Dedifferentiated amniotic fluid mesenchymal stem cell (primary cell): ENCODE results near the gene FOXP1.

Experiments
- DNase-seq: peaks from one replicate; pipeline ENCODE4 v3.0.0-alpha.2; 2016; ENCODE audit errors: extremely low spot score

The FOXP1 gene

DNA sequence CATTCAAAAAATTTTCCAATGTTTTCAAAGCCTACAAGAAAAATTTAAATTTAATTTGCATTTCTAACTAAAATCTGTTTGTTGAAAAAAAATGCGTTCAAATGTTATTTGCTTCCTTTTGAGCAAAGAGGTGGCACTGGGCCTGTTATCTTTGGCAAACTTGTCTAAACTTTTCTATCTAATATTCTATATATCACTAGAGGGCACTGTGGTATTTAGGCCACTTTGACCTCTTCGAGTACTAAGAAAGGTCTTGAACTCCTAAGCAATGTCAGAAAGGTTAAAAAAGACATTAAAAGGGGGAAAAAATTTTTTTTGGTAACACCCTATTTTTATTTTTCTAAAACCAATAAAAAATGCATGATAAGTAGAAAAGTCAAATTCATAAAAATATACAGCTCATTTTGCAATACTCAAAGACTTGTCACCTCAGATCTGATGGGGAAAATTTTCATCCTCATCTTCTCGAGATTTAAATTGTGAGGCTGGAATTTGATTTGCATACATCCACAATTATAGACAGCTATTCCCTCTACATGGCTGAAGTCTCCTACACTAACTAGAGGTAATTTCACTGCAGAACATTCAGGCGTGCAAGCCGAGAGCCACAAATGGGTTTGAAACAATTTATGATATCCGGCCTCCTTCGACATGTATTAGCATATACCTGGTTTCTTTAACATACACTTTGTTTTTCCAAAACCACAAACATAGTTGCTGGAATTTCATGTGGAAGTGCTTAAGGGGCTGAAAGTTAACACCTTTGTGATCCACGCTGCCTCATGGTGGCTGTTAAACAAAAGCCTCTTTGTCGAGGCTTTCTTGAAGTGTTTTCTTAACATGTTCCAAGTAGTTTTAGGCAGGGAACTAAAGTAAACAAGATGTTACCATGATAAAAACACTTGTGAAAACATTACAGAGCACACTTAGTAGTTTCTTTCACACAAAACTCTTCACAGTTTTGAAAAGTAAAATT lies 576.4 kb downstream of the FOXP1 start:
- DNase-seq, result peak; percentile 19

DNA sequence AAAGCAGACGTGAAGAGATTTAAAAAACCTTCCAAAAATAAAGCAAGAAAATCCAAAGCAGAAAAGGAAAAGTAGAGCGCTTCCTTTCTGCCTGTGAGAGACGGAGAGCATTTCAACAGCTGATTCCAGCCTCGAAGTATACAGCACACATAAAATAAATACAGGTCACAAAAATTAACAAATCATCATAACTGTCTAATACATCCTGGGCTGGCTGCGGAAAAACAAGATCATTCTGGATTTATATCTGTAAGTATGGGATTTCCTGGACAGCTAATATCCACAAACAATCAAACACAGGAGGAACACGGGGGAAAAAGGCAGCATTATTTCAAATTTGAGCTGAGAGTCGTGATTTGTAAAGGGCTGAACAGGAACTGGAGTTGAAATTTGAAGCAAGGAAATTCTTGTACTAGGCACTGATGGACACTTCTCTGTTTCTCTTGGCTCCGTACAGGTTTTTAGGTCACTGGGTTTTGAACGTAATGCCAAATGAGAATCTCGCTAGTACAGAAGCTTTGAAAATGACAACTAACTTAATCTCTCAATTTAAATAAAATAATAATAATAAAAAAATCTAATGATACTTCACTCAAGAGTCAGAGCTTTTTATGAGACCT lies 577.7 kb downstream of the FOXP1 start:
- DNase-seq, result no peak

DNA sequence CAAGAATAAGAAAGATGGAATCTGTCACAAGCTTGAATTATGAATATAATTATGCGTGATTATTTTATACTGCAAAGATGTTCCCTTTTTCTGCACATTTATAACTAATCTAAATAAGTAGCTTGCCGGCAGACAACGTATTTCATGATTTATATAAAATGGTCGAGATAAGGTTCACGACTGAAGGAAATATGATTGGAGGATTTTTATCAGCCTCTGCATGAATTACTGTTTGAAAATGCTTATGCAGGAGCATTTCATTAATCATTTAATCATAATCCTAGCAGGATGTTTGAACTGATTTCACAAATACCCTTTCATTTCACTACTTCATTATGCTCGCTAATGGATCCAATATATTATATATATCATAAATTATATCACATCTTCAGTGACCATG lies 580.0 kb downstream of the FOXP1 start:
- DNase-seq, result no peak

DNA sequence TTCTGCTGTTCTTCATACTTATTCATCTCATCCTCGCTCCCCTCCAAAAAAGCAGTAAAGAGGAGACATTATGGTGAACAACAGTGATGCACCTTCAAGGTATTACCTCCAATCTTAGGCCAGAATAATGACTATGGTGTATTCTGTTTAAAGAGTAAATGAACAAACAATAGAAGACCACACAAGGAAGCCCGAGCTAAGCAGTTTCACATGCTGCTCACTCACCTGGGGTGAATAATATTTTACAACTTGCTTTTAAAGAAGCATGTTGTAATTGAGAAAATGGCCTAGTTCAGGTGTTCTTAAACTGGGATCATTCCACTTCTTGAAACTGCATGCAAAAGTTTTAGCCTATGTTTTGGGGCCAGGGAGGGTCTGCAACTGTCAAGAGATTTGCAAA lies 581.2 kb downstream of the FOXP1 start:
- no peak for DNase-seq

DNA sequence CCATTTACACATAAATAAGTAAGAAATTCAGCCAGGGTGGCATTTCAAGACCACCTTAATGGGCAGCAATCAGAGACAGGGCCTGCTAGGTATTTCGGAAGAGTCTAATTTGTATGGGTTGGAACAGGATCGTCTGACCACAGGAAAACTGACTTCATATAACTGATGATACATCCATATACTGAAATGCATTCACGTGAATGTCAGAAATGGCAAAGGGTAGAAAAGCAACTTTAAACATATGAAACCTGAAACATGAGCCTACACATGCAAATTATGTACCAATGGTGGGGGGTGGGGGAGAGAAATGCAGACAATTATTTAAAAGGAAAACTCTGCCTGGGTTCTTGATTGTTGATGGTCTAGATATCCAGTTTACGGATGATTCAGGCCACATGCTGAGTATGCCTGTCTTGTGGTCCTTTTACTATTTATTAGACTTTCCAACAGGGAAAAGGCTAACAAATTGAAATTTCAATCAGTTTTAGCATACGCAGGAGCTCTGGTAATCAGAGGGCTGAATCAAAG lies 582.2 kb downstream of the FOXP1 start:
- no peak for DNase-seq

DNA sequence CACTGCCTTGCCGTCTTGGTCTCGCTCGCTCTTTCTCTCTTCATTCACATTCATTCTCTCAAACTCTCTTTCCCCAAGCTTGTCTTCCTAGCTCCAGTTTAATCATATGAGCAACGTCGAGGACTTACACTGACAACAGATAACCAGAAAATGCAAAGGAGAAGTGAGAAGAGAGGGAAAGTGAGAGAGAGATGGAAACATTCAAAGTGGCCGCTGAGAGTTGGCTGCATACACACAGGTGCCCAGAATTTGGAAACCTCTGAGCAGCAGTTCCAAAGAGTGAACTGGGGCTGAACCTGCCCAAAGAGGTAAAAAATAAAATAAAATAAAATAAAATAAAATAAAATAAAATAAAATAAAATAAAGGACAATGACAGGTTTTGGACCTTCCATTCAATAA lies 583.0 kb downstream of the FOXP1 start:
- no peak for DNase-seq

DNA sequence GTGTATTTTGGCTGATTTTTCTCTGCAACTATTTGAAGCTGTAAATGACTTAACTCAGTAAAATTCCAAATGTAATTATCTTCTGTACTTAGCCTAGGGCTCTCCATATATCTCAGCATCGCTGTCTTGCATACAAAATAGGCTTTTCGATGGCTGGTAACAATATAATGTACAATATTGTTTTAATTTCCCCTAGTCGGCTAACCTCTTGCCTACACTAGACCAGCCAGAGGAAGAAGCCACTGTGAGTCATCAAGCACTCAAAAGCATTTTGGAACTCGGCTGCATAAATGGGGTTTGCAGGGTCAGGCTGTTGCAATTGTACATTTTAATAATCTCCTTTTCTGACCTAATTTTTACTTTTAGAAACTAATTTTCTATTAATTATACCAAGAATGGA lies 583.8 kb downstream of the FOXP1 start:
- peak; percentile 59 for DNase-seq

DNA sequence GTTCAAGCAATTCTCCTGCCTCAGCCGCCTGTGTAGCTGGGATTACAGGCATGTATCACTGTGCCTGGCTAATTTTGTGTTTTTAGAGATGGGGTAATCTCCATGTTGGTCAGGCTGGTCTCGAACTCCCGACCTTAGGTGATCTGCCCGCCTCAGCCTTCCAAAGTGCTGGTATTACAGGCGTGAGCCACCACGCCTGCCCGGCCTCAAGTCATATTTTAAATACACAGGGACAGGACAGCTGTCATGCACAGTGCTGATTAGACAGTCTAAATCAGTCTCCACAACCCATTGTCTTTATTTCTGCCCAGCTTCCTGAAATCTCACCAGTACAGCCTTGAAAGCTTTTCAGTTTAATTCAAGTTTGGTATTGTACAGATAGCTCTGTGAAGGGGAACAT lies 587.4 kb downstream of the FOXP1 start:
- no peak for DNase-seq

DNA sequence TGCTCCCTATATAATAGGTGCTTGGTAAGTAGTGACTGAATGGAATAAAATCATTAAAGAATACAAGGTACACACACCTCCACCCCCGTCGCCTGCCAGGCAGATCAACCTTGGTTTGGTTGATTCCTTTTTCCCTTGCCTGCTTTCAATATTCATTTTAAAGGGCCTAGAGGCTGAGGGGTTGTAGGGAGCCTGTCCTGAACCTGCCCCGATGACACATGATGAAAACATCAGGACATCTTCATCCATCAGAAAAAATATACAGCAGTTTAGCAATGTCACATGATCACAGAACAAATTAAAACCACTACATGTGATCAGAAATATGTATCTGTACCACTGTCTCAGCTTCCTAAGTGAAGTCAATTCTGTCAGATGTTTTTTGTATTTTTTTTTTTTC lies 588.9 kb downstream of the FOXP1 start:
- no peak for DNase-seq

DNA sequence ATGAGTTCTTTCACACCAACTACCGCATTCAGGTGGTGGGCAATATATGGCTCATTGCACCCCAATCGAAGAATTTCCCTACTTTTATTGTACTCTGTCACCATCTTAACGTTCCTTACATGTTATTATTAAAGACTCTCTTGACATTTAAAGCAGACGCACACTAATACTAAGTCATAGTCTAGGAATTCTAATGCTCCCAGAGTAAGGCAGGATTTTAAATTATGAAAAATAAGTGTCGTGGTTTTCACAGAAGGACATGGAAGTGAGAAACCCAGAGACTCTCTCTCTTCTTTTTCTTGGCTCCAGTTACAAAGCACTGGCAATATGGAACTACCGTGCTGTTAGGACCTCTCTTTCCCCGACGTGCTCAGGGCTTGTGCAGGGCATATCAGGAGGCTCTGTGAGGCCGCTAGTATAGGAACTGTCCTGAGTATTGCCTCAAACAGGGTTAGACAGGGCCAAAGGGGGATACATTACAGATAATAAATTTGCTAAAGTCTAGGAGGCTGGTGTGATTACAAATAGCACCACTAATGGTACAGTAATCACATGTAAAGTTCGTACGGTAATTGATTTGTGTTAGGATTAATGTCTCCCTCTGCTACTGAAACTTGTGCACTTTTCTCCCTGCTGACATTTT lies 590.8 kb downstream of the FOXP1 start:
- no peak for DNase-seq

DNA sequence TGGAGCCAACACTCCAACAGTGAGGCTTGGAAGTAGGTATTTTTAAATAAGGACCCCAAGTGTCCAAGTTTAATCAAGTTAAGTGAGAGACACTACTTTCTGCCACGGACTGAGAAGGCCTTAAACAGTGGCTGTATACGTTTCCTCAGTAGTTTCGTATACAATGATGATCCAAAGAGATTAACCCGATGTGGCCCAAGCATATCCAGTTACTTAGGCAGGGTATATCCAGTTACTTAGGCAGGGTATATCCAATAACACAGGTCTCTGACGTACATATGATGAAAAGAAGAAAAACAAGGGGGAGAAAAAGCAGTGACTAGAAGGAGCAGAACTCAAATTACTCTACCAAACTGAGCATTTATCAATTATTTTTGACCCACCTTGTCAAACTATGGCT lies 591.4 kb downstream of the FOXP1 start:
- DNase-seq, result no peak

DNA sequence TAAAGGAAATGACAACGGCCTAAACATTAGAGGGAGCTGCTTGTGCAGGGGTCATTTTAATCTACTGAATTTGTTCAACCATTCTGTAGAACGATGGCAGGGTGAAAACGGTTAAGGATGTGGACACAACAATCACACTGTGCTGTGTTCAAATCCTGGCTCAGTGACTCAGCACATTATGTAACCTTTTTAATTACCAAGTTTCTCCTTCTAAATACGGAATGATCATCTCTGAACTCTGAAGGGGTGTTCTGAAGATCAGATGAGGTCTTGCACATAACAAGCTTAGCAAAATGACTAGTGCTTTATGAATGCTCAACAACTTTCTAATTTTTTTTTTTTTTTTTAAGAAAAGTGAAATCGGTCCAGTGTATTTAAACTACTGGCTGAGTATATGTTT lies 592.8 kb downstream of the FOXP1 start:
- no peak for DNase-seq

DNA sequence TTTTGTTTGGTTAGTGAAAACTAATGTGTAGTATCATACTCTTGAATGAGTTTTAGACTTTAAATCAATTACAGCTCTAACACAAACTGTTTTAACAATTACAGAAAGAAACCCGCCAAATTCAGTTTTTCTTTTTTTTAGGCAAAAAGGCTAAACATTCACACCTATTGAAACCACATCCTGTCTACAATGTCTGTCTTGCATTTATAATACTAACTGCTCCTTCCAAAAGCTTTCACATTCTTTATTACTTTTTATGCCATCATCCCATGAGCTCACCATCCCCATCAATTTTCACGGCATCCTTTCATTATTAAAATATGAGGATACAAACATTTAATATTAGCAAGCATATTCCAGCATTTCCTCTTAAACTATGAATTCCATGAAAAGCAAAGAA lies 593.3 kb downstream of the FOXP1 start:
- no peak for DNase-seq

DNA sequence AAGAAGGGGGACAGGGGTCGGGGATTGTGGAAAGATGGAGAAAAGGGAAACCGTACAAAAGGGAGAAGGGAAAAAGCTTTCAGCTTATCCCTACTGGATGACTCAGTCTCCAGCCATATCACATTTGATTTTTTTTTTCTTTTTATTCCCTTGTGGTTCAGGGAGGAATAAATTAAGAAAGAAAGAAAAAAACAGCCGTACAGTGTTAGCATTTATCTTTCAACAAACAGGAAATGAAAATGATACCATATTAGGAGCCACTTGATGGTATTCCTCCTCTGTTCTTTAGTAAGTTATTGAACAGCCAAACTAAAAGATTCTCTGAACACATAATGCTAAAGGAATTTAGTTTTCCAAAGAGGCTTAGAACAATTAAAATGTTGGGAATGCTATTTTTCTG lies 594.4 kb downstream of the FOXP1 start:
- DNase-seq, result peak; percentile 68

DNA sequence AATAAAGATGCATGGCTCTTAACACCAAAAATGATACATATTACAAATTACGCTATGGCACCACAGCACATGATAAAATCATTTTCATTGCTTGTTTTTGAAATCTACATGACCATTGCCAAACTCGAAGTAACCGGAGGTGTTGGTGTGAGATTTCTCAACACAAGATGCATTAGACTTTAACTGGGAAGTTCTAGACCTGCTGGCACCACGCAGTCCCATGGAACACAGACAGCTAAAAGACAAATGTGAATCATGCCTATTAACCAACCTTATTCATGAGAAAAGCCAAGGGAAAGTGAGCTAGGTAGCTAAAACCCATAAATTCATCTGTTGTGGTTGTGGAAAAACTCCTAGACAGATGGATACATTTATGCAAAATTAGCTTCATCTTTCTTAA lies 595.4 kb downstream of the FOXP1 start:
- DNase-seq, result no peak

DNA sequence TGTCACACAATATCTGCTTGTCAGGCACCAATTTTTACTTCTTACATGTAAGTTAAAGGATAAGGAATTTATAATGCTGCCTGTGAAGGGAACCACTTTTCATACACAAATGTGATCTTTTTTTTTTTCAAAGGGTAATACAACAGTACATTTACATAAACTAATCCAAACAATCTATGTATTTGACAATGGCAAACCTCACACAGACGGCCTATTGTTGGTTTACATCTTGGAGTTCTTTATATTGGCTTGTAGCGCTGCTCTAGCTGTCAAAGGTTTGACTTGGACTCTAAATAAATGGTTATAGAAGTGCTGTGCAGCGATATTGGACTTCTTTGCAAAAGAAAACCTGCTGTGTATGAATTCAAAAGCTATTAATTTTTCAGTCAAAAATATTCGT lies 598.0 kb downstream of the FOXP1 start:
- DNase-seq, result no peak

DNA sequence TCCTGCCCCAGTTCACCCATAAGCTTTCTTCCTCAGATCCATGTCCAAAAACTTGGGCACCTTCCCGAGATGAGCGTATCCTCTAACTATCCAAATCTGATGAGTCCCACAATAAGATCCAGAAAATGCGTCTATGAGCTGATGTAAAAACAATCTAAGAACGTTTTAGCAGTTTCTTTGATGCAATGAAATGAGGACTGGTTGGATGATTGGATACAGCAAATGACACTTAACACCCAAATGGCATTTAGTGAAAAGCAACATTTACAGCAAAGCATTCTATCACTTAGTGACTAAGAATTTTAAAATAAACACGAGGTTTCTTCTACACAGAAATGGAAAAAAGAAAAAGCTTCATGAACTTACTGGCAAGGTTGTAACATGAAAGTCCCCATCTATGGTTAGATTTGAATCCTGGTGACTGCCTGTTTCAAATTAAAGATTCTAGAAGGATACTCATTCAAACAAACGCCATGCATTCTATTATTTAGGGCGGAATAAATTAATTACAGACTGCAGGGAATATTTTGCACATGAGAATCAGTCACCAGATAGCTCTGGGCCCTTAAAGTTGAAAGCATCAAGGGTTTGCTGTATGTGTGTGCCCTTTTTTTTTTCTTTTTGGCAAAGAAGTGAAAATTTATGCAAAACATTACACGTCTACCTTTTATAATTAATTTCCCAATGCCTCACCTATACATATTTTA lies 598.6 kb downstream of the FOXP1 start:
- no peak for DNase-seq

DNA sequence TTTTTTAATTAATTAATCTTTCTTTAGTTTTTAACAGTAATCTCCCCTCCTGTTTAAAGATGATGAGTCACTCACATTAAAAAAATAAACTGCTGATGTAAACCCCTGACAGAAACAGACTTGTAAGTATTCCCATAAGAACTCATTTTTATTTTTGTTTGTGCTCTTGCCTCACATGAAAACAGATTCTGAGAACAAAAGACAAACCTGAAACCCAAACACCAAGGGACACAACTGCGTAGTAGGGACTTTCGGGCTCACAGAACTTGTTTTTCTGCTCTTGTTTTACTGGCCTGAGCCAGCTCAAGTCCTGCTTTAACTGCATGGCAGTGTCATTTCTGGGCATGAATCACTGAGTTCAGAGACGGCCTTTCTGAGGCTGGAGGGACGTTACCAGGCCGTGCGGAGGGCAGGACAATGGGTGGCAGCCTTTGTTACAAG lies 600.8 kb downstream of the FOXP1 start:
- peak; percentile 81 for DNase-seq

DNA sequence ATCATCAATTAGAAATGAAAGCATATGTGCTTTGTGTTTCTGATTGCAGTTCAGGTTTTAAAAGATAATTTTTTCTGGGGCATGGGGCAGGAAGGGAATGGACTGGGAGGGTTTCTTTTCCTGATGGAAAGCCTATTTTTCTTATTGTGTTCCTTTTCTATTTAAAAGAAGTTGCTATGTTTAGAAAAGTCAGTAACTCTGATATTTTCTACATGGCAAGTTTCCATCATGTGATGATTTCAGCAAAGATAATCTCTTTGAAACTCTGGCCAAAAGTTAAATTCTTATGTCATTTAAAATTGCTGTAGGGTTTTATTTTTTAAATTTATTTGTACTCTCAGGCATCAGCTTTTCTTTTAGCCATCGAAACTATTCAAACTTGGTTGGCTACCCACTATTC lies 601.2 kb downstream of the FOXP1 start:
- peak; percentile 68 for DNase-seq

DNA sequence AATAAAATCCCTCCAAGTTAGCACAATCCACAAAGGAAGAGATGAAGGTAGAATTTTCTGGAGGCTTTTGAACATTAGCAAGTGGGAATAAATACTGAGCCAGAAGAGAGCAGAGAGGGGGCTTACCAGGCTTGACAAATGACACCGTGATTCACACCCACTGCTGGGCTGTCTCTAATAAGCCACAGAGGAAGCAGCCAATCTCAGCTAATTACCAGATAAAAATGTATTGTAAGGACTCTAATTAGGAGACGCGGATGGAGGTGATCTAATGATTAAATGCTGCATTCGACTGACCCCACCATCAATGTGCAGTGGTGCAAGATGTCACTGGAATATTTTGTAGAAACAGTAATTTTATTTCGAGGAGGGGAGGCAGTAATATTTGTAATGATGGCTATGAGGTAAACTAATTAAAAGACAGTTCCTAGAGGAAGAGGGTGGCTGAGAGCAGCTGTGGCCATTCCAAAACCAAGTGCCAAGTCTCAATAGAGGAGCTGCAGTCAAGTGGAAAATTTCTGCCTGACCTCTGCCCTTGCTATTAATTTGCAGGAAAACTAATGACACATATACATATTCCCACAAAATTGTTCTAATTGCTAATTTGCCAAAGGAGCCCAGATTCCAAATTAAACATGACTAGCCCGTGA lies 602.2 kb downstream of the FOXP1 start:
- DNase-seq, result no peak

DNA sequence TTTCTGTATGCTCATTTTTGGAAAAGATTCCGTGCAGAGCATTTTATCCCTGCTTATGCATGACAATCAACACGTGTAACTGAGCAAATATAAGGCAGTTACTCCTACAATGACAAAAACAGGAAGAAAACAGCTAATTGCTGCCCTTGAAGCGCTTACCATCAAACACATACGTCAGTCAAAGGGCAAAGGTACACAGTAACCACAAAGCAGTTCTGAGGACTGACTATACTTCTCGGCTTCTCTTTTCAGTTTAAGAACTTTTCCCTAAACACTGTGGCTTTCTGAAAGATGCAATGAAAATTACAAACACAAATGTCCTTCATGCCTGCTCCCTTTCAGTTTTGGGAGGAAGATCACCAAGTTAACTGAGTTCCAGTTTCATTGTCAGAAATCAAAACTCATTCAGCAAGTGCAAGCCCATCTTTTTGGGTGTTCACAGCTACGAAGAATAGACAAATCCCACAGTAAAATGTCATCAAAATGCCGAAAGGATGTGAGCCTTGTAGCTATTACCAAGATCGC lies 602.8 kb downstream of the FOXP1 start:
- no peak for DNase-seq
